WTC11 (cell line): ENCODE results near the gene PEAK3.

Experiments used
- ATF2 ChIP-seq: sonication (generic); formaldehyde crosslinking; IDR thresholded peaks from 2 replicates; pipeline ENCODE4 v1.8.1; 2022; ENCODE audit warnings: low read depth, missing genetic modification reagents, borderline replicate concordance
- CTCF ChIP-seq: fragments of 200-600 bp; IDR thresholded peaks from 2 replicates; pipeline ENCODE4 v1.8.0; 2022; ENCODE audit warnings: antibody characterized with exemption
- NR2C2 ChIP-seq: sonication (generic); formaldehyde crosslinking; IDR thresholded peaks from 2 replicates; pipeline ENCODE4 v1.8.0; 2022; ENCODE audit warnings: mild to moderate bottlenecking, missing genetic modification reagents
- NR3C1 ChIP-seq: sonication (generic); formaldehyde crosslinking; conservative IDR thresholded peaks from 2 replicates; pipeline ENCODE4 v1.8.1; 2023; ENCODE audit warnings: low read depth, mild to moderate bottlenecking, missing genetic modification reagents
- ZNF219 ChIP-seq: sonication (generic); formaldehyde crosslinking; IDR thresholded peaks from 2 replicates; pipeline ENCODE4 v1.8.0; 2023; ENCODE audit warnings: missing genetic modification reagents, mild to moderate bottlenecking, borderline replicate concordance

- TF ChIP-seq NR2C2 (CRISPR knock-in tag): no peak
- TF ChIP-seq ATF2 (CRISPR knock-in tag): no peak
- no peak for TF ChIP-seq CTCF
- no peak for TF ChIP-seq ZNF219 (CRISPR knock-in tag)
- no peak for TF ChIP-seq NR3C1 (CRISPR knock-in tag)
These were observed 12.8 kb upstream of the PEAK3 start for GRCh38 chr19:2294687-2295335.
